HCT116 (cell line): ENCODE measurements around the gene RBCK1.

Source experiments
- CTCF ChIP-seq, 3 experiments: fragments of 200-600 bp in 1 of 3; sonication (generic) in 1 of 3; IDR thresholded peaks in 2 of 3; conservative IDR thresholded peaks in 1 of 3; 2 replicates each; pipeline ENCODE4 v1.5.1; 2012 to 2017; ENCODE audit warnings: low read depth in 2 of 3, low read length in 2 of 3, antibody characterized with exemption in 1 of 3, borderline replicate concordance in 1 of 3, control low read depth in 1 of 3, mild to moderate bottlenecking in 1 of 3, mixed read lengths in 1 of 3, mixed run types in 1 of 3, moderate library complexity in 1 of 3; ENCODE audit not compliant: insufficient read depth in 1 of 3
- EZH2 ChIP-seq: fragments of 200-600 bp; sonication (generic); IDR thresholded peaks from 2 replicates; pipeline ENCODE4 v1.6.1; 2017; ENCODE audit warnings: antibody characterized with exemption, mixed run types
- POLR2A ChIP-seq: IDR thresholded peaks from 2 replicates; pipeline ENCODE4 v1.7.0; 2011; ENCODE audit warnings: borderline replicate concordance; ENCODE audit not compliant: insufficient read depth, insufficient read length; ENCODE audit errors: extremely low read depth
- POLR2AphosphoS5 ChIP-seq: IDR thresholded peaks from 2 replicates; pipeline ENCODE4 v1.6.1; 2011; ENCODE audit warnings: mild to moderate bottlenecking, low read depth, low read length, moderate library complexity
- YY1 ChIP-seq: IDR thresholded peaks from 2 replicates; pipeline ENCODE4 v1.6.1; 2011; ENCODE audit warnings: low read length, low read depth, moderate library complexity, mild to moderate bottlenecking; ENCODE audit not compliant: insufficient replicate concordance; ENCODE audit errors: extremely low read depth
- TF ChIP-seq, protein P1 (sequence below): IDR thresholded peaks from 2 replicates; pipeline ENCODE4 v1.6.1; 2012; ENCODE audit warnings: low read depth

GRCh38 chr20:428658-429200 lies 20.6 kb downstream of the RBCK1 start:
- TF ChIP-seq CTCF (IDR thresholded peaks at IDR 0.05 in 2 of 3, conservative IDR thresholded peaks at IDR 0.05 in 1 of 3; ENCODE audit: borderline replicate concordance in 1 of 3, insufficient read depth in 1 of 3, low read depth in 2 of 3, low read length in 2 of 3) (peak in 2 of 3 experiments; percentile 16 to 30; a peak in 1 of 6 replicates), EZH2 (no peak), POLR2AphosphoS5 (no peak), POLR2A (no peak), YY1 (no peak)
- TF ChIP-seq, protein P1, sequence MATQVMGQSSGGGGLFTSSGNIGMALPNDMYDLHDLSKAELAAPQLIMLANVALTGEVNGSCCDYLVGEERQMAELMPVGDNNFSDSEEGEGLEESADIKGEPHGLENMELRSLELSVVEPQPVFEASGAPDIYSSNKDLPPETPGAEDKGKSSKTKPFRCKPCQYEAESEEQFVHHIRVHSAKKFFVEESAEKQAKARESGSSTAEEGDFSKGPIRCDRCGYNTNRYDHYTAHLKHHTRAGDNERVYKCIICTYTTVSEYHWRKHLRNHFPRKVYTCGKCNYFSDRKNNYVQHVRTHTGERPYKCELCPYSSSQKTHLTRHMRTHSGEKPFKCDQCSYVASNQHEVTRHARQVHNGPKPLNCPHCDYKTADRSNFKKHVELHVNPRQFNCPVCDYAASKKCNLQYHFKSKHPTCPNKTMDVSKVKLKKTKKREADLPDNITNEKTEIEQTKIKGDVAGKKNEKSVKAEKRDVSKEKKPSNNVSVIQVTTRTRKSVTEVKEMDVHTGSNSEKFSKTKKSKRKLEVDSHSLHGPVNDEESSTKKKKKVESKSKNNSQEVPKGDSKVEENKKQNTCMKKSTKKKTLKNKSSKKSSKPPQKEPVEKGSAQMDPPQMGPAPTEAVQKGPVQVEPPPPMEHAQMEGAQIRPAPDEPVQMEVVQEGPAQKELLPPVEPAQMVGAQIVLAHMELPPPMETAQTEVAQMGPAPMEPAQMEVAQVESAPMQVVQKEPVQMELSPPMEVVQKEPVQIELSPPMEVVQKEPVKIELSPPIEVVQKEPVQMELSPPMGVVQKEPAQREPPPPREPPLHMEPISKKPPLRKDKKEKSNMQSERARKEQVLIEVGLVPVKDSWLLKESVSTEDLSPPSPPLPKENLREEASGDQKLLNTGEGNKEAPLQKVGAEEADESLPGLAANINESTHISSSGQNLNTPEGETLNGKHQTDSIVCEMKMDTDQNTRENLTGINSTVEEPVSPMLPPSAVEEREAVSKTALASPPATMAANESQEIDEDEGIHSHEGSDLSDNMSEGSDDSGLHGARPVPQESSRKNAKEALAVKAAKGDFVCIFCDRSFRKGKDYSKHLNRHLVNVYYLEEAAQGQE, result no peak
